Neural progenitor cell (in vitro differentiated cells): ENCODE results near the gene GDI1. TPM values are rescaled to one million over a fixed set of nuclear protein-coding genes. Genes with fewer than 3 reads are reported as not detected.
A peak's percentile ranks its signal among the peaks of the same experiment; 100 is the strongest.

Experiments
- DNase-seq: peaks from one replicate; pipeline ENCODE4 v3.0.0-alpha.2; 2016; ENCODE audit warnings: low spot score
- H2AFZ ChIP-seq: fragments of 200-600 bp; sonication (generic); replicated peaks from 2 replicates; pipeline ENCODE4 v1.6.1; 2016; ENCODE audit warnings: antibody characterized with exemption
- H3F3A ChIP-seq: fragments of 200-600 bp; sonication (generic); 2 replicates; pipeline ENCODE4 v1.6.1; 2016; ENCODE audit warnings: antibody characterized with exemption, low read depth
- H3K27ac ChIP-seq: fragments of 200-600 bp; sonication (generic); 2 replicates; pipeline ENCODE4 v1.5.1; 2016; ENCODE audit warnings: mild to moderate bottlenecking
- H3K27me3 ChIP-seq: fragments of 200-600 bp; sonication (generic); 2 replicates; pipeline ENCODE4 v1.6.1; 2016; ENCODE audit warnings: mild to moderate bottlenecking, moderate library complexity
- H3K36me3 ChIP-seq: fragments of 200-600 bp; sonication (generic); 2 replicates; pipeline ENCODE4 v1.5.1; 2016
- H3K4me1 ChIP-seq: fragments of 200-600 bp; sonication (generic); 2 replicates; pipeline ENCODE4 v1.6.1; 2016; ENCODE audit warnings: mixed run types
- H3K4me2 ChIP-seq: fragments of 200-600 bp; sonication (generic); 2 replicates; pipeline ENCODE4 v1.6.1; 2016
- H3K4me3 ChIP-seq: fragments of 200-600 bp; sonication (generic); 2 replicates; pipeline ENCODE4 v1.5.1; 2016
- H3K79me2 ChIP-seq: fragments of 200-600 bp; sonication (generic); 2 replicates; pipeline ENCODE4 v1.6.1; 2016; ENCODE audit warnings: low read depth
- H3K9ac ChIP-seq: fragments of 200-600 bp; sonication (generic); 2 replicates; pipeline ENCODE4 v1.6.1; 2016
- H3K9me3 ChIP-seq: fragments of 200-600 bp; sonication (generic); 2 replicates; pipeline ENCODE4 v1.5.1; 2016; ENCODE audit warnings: low read depth
- H4K20me1 ChIP-seq: fragments of 200-600 bp; sonication (generic); 2 replicates; pipeline ENCODE4 v1.6.1; 2016; ENCODE audit warnings: low read depth
- H3K27ac Mint-ChIP-seq: 3 replicates; pipeline ENCODE4 v1.8.0; 2021; ENCODE audit warnings: mixed read lengths
- H3K27me3 Mint-ChIP-seq: 2 replicates; pipeline ENCODE4 v1.8.0; 2022; ENCODE audit warnings: low read depth, mild to moderate bottlenecking, inconsistent platforms, moderate library complexity, mixed read lengths; ENCODE audit not compliant: insufficient read depth
- H3K36me3 Mint-ChIP-seq: 3 replicates; pipeline ENCODE4 v1.8.0; 2021; ENCODE audit warnings: mixed read lengths
- H3K4me1 Mint-ChIP-seq: 3 replicates; pipeline ENCODE4 v1.8.0; 2021; ENCODE audit warnings: mixed read lengths
- H3K4me3 Mint-ChIP-seq: 3 replicates; pipeline ENCODE4 v1.8.0; 2021; ENCODE audit warnings: mild to moderate bottlenecking, moderate library complexity, mixed read lengths
- H3K9me3 Mint-ChIP-seq: 3 replicates; pipeline ENCODE4 v1.8.0; 2020; ENCODE audit warnings: mixed read lengths
- CTCF ChIP-seq: fragments of 200-600 bp; sonication (generic); IDR thresholded peaks from 2 replicates; pipeline ENCODE4 v1.5.1; 2017; ENCODE audit warnings: antibody characterized with exemption, mild to moderate bottlenecking
- EZH2 ChIP-seq: fragments of 200-600 bp; sonication (generic); IDR thresholded peaks from 2 replicates; pipeline ENCODE4 v1.6.1; 2017; ENCODE audit warnings: antibody characterized with exemption, mild to moderate bottlenecking, moderate library complexity
- EZH2phosphoT487 ChIP-seq: fragments of 200-600 bp; sonication (generic); IDR thresholded peaks from 2 replicates; pipeline ENCODE4 v1.6.1; 2017; ENCODE audit warnings: antibody characterized with exemption
- total RNA-seq: library from RNA; depleted of rRNA; stranded (reverse); fragments of >200 nt; gene quantifications from 2 replicates; pipeline ENCODE4 v1.2.3, GENCODE V29; 2015; ENCODE audit warnings: low replicate concordance

GDI1 gene
- total RNA-seq, 1 donor from 2014 or later, result 119 TPM

- TF ChIP-seq EZH2, result no peak
- no peak for TF ChIP-seq EZH2phosphoT487
- TF ChIP-seq CTCF, result no peak
- no peak overlapping the region for H3K27ac Mint-ChIP-seq
- H3K36me3 ChIP-seq, result no peaks in the 10 kb centered on the region
- no peaks in the 10 kb centered on the region for H3K9me3 ChIP-seq
- no peaks in the 10 kb centered on the region for H3K27me3 ChIP-seq
- H3K4me3 Mint-ChIP-seq, result no peak overlapping the region
- H3K36me3 Mint-ChIP-seq, result peaks cover 10% of the 10 kb centered on the region
- H3K9me3 Mint-ChIP-seq, result peaks cover 32% of the 10 kb centered on the region
- H3K27ac ChIP-seq, result no peak overlapping the region
- H2AFZ ChIP-seq, result no peak overlapping the region
- peaks cover 10% of the 10 kb centered on the region for H4K20me1 ChIP-seq
- no peak overlapping the region for H3K4me2 ChIP-seq
- H3K4me3 ChIP-seq, result no peak overlapping the region
- peaks cover 25% of the 10 kb centered on the region for H3K79me2 ChIP-seq
- DNase-seq, result no peak
- peaks cover 8% of the 10 kb centered on the region for H3F3A ChIP-seq
- H3K9ac ChIP-seq, result no peak overlapping the region
- peaks cover 21% of the 10 kb centered on the region for H3K4me1 Mint-ChIP-seq
- peaks cover 20% of the 10 kb centered on the region for H3K27me3 Mint-ChIP-seq
- no peaks in the 10 kb centered on the region for H3K4me1 ChIP-seq
These were observed 3.3 kb upstream of the GDI1 start for GRCh38 chrX:154433605-154434004.

GRCh38 chrX:154434394-154435168 lies 2.4 kb upstream of the GDI1 start:
- Mint-ChIP-seq H3K27ac (no peak overlapping the region), H3K27me3 (peaks cover 18% of the 10 kb centered on the region), H3K9me3 (peaks cover 30% of the 10 kb centered on the region), H3K4me1 (peaks cover 16% of the 10 kb centered on the region), H3K36me3 (peaks cover 10% of the 10 kb centered on the region), H3K4me3 (no peak overlapping the region)
- H3K27ac ChIP-seq, result no peak overlapping the region
- H3K36me3 ChIP-seq, result no peaks in the 10 kb centered on the region
- H2AFZ ChIP-seq, result no peak overlapping the region
- H3K27me3 ChIP-seq, result no peaks in the 10 kb centered on the region
- peaks cover 25% of the 10 kb centered on the region for H3K79me2 ChIP-seq
- TF ChIP-seq EZH2phosphoT487, result no peak
- no peak for TF ChIP-seq EZH2
- TF ChIP-seq CTCF, result no peak
- no peak overlapping the region for H3K9ac ChIP-seq
- no peaks in the 10 kb centered on the region for H3K9me3 ChIP-seq
- no peak overlapping the region for H3K4me3 ChIP-seq
- H4K20me1 ChIP-seq, result peaks cover 20% of the 10 kb centered on the region
- no peak overlapping the region for H3K4me2 ChIP-seq
- peaks cover 8% of the 10 kb centered on the region for H3F3A ChIP-seq
- no peak for DNase-seq
- no peaks in the 10 kb centered on the region for H3K4me1 ChIP-seq

- H3K36me3 ChIP-seq, result no peaks in the 10 kb centered on the region
- Mint-ChIP-seq H3K27me3 (peaks cover 19% of the 10 kb centered on the region), H3K36me3 (peaks cover 11% of the 10 kb centered on the region), H3K27ac (no peak overlapping the region), H3K9me3 (peaks cover 29% of the 10 kb centered on the region), H3K4me3 (peak overlapping the region; percentile 87), H3K4me1 (peaks cover 13% of the 10 kb centered on the region)
- H2AFZ ChIP-seq, result no peak overlapping the region
- no peak overlapping the region for H3K27ac ChIP-seq
- no peaks in the 10 kb centered on the region for H3K9me3 ChIP-seq
- TF ChIP-seq CTCF, result no peak
- TF ChIP-seq EZH2phosphoT487, result no peak
- no peaks in the 10 kb centered on the region for H3K27me3 ChIP-seq
- peaks cover 32% of the 10 kb centered on the region for H3K79me2 ChIP-seq
- H4K20me1 ChIP-seq, result peaks cover 26% of the 10 kb centered on the region
- no peak overlapping the region for H3K9ac ChIP-seq
- peaks cover 8% of the 10 kb centered on the region for H3F3A ChIP-seq
- no peak overlapping the region for H3K4me3 ChIP-seq
- H3K4me2 ChIP-seq, result no peak overlapping the region
- no peak for DNase-seq
- H3K4me1 ChIP-seq, result no peaks in the 10 kb centered on the region
These were observed 1.7 kb upstream of the GDI1 start for GRCh38 chrX:154435171-154435733.
